SW480 (cell line): ENCODE results near the gene TBL1XR1.
"Not testable (repeated sequence)": the region's sequence is repeated elsewhere in the genome, so short reads cannot be mapped to it uniquely, and the experiment has no call there.

ENCODE experiments used
- DNase-seq: peaks from one replicate; pipeline ENCODE4 v3.0.0-alpha.2; 2016; ENCODE audit warnings: low spot score

The TBL1XR1 gene

DNA sequence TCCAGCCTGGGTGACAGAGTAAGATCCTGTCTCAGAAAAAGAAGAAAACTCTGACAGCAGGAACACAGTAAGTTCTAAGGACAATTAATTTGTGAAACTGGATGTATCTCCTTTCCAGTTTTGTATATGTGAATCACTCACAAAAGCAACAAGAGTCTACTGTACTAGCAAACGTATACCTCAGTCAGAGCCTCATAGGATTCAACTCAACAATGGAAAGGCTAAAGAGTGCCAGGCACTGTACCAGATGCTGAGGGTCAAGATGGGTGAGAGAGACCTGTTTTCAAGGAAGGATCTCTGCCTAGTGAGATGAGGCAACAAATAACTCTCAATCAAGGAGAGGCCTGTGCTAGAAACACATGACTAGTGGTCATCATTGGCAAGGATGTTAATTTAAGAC is 14.9 kb downstream of the TBL1XR1 start:
- no peak for DNase-seq

DNA sequence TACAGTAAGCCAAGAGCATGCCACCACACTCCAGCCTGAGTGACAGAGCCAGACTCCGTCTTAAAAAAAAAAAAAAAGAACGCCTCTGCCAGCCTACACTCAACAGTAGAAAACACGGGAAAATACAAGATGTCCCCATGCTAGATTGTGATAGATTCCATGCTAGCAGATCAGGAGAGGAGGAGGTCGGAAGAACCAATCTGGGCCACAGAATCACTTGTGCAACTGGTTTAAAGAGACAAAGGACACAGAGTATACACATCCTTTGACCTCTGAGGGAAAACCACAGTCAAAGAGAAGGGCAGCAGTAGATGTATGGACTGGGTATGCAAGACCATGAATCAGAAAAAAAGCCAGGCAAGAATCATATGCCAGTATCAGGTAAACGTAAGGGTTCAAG is 15.9 kb downstream of the TBL1XR1 start:
- DNase-seq = no peak

DNA sequence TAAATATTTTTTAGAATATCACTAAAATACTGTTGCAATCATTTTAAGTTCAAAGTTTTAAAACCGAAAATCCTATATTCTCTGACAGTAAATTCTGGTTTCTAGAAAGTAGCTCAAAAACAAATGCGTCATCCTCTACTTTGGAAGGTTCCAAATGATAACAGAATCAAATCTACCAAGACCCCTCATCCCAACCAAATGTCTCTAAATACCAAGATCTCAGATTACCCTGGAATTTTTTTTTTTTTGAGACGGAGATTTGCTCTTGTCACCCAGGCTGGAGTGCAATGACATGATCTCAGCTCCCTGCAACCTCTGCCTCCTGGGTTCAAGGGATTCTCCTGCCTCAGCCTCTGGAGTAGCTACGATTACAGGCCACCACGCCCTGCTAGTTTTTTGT is 16.8 kb downstream of the TBL1XR1 start:
- DNase-seq = no peak

DNA sequence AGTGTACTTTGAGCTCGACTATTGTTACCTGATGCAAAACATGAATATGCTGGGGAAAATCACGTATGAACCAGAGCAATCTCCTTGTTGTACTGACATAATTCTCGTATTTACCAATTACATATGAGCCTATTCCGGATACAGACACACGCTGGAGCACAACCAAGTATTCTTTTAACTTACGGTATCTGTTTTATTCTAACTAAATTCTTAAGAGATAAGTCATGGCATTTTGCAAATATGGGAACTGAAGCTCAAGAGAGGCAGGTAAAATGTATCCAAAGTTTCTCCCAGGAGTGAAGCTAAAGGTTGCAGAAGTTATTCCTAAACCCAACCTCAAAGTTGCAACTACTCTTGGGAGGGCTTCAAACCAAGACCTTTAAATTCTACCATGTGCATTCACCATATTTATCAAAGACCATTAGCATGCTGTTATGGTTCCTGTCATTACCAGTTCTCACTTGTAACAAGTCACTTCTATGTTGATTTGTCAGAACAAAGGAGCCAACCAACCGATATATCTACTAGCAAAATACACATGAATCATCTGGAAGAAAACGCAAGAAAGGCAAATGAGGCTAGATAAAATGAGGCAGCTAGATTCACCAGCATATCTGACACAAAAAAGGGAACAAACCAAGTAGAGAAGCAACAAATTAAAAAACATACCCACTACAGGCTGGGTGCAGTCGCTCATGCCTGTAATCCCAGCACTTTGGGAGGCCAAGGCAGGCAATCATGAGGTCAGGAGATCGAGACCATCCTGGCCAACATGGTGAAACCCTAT is 17.8 kb downstream of the TBL1XR1 start:
- no peak for DNase-seq

DNA sequence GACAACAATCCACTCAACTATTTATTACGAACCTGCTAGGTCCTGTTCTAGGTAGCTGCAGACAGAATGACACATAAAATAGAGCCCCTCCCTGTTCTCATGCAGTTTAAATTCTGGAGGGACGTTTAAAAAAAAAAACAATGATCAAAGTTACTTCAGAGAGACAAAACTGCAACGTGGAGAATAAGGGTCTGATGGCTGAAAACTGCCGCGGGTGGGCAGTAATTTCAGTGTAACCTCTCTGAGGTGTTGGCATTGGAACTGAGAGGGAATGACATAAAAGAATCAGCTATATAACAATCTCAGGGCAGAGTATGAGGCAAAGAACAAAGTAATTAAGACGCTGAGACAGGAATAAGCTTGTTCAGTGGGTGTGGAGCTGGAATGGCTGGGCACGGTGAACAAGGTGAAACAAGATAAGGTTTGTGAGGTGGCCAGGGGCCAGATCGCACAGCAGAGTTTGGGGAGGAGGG is 19.5 kb downstream of the TBL1XR1 start:
- DNase-seq = no peak

DNA sequence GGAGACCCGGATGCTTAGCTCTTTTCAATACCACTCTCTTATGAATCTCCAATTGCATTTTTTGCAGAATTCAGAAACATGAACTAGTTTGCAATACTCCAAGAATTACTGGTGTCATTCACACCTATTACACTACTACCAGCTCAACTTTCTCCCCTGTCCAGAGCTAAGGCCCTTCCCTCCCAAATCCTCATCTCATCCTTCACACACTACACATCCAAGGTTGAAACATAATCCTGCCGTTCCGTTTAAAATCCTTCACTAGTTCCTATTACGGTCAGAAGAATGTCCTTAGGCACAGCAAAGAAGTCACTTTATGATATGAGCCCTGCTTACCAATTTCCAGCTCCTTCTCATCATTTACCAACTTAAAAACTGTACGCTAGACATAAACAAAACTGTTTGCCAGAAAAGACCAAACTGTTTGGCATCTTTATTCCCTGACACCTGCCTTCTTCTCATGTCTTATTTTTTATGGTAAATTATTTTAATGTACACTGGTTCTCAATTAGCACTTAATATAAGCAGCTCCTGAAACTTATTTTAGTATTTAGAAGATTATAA is 22.6 kb downstream of the TBL1XR1 start:
- no peak for DNase-seq

DNA sequence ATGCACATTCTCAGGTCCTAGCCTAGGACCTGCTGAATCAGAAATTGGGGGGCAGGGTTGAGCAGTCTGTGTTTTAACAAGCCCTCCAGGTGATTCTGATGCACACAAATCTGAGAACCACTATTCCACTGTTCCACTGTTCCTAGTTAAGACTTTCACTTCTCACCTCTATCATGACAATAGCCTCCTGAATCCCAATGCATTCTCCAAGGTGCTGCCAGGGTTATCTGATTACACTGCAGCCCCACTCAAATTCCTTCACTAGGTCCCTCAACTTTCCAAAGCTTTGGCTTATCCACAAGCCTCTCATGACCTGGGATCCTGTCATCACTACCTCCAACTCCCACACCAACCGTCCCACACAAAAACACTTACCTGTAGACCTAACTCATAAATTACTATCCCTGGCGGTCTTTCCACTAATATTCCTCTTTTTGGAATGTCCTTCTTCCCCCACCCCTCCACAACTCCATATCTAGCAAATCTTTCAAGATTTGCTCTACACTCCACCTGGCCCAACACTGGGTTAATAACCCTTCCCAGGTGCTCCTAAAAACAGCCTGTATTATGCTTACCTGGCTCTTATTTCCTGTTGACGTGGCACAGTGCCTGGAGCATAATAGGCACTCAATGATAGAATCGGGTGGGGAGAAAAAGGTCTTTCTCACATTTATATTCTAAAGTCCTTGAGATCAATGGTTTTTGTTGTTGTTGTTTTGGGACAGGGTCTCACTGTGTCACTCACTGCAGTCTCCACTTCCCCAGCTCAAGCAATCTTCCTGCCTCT is 27.2 kb downstream of the TBL1XR1 start:
- DNase-seq = no peak

DNA sequence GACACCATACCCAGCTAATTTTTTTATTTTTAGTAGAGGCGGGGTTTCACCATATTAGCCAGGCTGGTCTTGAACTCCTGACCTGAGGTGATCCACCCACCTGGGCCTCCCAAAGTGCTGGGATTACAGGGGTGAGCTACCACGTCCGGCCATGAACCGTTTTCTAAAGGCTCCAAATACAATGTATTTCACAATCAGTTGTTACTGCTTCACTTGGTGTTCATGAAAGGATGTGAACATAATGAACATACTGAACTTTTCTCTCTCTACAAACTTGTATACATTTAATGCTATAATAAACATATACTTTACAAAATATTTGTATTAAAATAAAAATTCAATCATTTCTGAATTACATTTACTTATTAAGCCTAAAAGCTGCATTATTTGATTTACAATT is 28.9 kb downstream of the TBL1XR1 start:
- DNase-seq = no peak

DNA sequence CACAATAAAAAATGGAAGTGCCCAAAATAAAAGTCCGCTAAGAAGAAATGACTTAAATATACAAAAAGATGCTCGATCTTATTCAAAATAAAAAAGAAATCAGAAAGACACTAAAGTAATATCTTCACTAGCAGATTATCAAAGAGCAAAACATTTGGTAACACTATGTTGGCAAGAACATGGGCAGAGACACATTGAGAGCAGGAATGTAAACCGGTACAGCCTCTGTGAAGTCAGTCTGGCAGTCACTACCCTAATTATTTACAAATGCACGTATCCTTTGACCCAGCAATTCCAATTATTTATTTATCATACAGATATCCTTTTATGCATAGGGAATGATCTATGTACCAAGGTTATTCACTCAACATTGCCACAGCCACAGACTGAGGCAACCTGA is 34.5 kb downstream of the TBL1XR1 start:
- no peak for DNase-seq

DNA sequence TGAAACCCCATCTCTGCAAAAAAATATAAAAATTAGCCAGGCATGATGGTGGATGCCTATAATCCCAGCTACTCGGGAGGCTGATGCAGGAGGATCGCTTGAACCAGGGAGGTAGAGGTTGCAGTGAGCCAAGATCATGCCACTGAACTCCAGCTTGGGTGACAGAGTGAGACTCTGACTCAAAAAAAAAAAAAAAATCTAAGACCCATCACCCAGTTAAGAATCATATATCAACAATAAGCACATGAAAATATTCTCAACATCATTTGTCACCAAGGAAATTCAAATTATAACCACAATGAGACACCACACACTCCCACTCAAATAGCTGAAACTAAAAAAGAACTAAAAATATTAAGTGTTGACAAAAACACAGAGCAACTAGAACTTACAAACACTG is 35.7 kb downstream of the TBL1XR1 start:
- DNase-seq = not testable (repeated sequence)

DNA sequence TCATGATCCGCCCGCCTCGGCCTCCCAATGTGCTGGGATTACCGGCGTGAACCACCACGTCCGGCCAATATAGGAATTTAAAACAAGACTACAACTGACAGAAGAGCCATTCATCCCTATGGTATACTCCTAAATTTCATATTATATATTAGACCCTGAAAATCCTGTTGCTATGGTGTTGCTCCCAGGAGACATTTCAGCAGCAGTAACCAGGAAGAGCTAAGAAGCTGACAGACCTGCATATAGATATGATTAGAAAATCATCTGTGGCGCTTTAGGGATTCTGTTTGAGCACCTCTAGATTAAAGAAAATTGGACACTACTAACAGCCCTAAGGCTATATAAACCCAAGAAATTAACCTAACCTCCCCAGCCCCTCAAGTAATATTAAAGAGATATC is 38.8 kb downstream of the TBL1XR1 start:
- DNase-seq = no peak

DNA sequence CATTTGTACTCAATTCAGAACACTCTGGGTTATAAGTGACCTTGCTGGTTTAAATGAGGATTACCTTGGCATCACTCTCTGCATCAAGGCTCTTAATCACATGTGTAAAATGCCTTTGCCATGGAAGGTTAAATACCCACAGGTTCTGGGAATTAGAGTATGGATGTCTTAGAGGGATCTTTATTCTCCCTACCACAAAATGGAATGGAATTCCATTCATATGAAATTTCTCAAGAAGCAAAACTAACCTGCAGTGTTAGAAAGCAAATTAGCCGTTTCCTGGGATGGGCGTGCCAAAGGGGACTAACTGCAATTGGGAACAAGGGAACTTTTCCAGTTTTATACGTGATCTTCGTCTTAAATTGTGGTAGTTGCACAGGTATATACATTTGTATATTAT is 39.8 kb downstream of the TBL1XR1 start:
- DNase-seq = no peak

DNA sequence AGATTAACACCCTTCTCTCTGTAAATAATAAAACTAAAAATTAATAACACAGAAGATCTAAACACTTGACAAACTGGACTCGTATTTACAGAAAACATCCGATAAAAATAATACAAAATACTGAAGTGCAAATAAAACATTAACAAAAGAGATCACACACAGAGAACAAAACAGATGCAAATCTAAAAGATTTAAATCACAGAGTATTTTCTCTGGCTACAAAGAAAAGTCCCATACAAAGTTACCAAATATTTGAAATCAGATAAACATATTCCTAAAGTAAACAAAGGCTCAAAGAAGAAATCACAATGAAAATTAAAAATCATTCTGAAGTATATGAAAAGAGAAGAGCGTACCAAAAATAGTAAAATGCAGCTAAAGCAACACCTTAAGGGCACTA is 42.5 kb downstream of the TBL1XR1 start:
- DNase-seq = no peak

DNA sequence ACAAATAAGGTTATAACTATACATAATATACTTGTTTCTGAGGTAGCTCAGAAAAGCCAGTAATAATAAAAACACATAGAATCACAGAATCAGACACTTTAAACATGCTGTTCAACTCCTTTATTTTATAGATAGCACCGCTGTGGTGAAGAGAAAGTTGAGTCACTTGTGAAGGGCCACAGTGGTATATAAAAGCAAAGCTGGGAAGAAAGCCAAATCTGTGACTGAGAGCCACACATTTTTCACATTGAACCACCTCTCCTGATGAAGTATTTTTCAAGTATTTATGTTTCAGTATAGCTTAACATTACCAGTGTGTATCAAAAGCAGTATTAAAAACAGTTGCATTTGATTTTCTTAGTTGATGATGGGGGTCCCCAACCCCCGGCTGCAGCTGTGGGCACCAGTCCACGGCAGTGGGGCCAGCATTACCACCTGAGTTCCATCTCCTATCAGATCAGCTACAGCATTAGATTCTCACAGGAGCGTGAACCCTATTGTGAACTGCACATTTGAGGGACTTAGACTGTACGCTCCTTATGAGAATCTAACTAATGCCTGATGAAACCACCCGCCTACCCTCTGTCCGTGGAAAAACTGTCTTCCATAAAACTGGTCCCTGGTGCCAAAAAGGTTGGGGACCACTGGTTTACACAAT is 46.2 kb downstream of the TBL1XR1 start:
- DNase-seq = no peak

DNA sequence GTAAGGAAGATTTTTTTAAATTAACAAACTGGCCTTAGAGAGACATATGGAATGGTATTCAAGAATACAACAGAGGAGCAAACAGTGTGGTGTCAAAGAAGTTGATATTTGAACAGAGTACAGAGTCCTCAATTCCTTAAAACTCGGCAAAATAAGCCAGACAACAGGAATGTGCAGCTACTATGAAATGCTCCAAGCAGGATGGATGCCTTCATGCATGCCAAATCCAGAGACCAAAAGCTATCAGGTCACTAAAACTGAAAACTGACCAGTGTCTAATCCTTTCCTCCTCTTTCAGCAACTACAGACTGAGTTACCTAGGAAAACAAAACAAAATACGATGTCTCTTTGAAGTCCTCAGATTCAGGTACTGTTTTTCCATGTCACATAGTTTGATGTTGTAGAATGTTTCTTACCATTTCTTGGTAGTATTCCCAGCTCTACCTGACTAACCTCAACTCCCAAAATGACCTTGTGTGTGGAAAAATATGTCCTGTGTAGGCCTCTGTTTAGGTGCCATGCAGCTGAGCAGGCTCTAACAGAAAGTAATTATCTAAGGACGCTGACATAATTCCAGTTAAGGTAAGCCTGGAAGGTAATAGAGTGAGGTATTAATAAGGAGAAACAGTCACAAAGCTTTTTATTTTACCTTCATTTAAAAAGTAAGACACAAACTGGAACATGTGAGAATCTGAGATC is 46.9 kb downstream of the TBL1XR1 start:
- DNase-seq = no peak

DNA sequence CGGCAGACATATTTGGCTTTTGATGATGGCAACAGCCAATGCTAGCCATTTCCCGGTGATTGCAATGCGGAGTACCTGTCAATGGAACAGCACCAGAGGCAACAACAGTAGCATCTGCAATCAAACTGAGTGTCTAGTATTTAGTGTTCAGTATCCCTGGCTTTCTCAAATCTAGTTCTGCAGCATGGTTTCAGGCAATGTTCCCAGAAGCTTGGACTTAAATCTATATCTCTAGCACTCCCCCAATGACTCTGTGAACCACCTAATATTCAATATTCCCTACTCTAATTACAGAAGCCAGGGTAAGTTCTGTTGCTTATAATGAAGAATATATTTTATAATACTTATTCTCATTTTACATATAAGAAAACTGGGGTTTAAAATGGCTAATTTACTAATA is 48.2 kb downstream of the TBL1XR1 start:
- no peak for DNase-seq

DNA sequence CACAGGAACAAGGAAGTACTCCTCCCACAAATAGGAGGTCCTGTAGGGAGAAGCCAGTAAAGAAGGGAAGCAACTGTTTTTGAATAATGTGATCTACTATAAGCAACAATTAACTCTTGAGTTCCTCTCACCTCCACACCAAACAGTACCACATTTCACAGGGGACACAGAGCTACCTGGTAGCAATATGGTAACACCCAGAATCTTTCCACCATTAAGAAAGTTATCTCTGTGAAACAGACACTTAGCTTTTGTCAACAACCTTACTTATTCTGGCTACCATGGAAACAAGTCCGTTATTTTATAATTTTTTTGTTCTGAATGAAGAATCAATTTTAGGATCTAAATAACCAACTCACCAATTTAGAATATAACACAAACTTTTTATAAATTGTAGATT is 49.5 kb downstream of the TBL1XR1 start:
- no peak for DNase-seq

DNA sequence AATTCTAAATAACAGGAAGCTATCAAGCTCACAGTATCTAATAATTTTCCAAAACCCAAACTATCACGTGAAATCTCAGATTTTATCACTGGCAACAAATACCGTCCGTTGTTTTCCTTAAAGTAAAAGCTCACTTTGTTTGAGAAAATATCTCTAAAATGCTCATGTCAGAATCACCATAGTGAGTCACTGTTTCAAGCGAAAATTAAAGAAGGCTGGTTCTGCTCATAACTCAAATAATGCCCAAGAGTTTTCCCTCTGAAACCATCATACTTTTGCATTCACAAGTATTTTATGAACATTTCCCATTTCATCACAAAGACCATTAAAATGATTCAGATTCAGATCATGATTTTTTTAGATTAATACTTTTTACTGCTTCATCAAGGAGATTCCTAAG is 50.6 kb downstream of the TBL1XR1 start:
- DNase-seq = no peak

DNA sequence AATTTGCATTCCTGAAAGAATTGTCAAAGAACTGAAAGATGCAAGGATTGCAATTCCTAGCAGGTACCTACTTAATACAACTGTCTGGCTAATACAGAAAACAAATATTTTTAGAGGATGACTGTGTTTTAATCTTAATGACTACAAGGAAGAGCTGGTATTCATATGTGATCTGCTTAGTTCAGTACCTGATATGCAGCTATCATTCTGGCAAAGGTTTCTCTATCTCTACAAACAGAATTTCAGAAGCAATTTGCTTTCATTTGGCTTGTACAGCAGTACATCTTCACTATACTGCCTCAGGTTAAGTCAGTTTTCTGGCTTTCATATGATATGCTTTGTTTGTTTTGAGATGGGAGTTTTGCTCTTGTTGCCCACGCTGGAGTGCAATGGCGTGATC is 51.3 kb downstream of the TBL1XR1 start:
- no peak for DNase-seq

DNA sequence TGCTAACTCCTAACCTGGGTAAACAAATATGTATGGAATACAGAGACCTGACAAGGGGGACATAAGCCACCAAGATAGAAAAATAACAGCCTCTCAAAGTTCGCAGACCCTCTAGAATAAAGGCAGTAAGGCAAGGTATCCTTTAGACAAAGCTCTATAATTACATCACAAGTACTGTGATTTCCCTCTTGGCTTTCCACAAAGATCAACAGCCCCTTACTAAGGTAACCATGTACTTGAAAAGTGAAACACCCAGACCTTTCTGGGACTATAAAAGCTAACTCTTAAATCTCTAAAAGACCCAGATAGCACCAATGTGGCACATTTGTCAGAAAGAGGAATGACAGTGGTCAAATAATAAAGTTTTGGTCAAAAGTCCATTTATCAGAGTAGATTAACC is 51.9 kb downstream of the TBL1XR1 start:
- no peak for DNase-seq

DNA sequence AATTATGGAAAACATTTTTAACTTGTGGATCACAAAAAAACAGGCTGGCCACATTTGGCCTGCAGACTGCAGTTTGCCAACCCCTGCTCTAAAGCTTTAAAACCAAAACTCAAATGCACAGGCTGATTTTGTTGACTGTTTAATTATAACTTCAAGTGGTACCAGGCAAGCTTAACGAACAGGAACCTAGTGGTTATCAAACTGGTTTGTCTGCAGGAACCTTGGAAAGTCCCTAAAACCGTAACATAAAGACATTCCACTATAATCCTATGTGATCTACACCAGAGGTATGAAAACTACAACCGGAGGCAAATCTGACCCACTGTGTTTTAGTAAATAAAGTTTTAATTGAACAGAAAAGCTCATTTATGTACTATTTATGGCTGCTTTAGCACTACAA is 52.4 kb downstream of the TBL1XR1 start:
- DNase-seq = no peak
